IMR-90 (cell line): ENCODE measurements around the gene CELSR1. TPM values are rescaled to one million over a fixed set of nuclear protein-coding genes. Genes with fewer than 3 reads are reported as not detected.

Experiments used
- ATAC-seq: fragments of 200-7000 bp; cut with Tn5 transposase; 2 replicates; pipeline ENCODE4 v1.9.1; 2020; ENCODE audit warnings: low read depth, mild to moderate bottlenecking, moderate library complexity
- BruUV-seq: library from RNA; stranded (reverse); fragments of 400-500 nt; replicated peaks from 2 replicates; lab custom pipeline; 2021; lab: Mats Ljungman, UMichigan
- CTCF ChIA-PET: fragments of 300-600 bp; formaldehyde crosslinking; extraction: SDS; loops from one replicate; lab custom pipeline; 2021; ENCODE audit warnings: antibody characterized with exemption; lab: Yijun Ruan, JAX
- POLR2A ChIA-PET: fragments of 300-600 bp; sonication (Branson Sonifier 250); formaldehyde crosslinking; loops from one replicate; lab custom pipeline; 2022; ENCODE audit warnings: antibody characterized with exemption; ENCODE audit not compliant: unreplicated experiment; lab: Charles Lee
- DNase-seq: peaks from one replicate; pipeline ENCODE4 v3.0.0; 2013
- H2AFZ ChIP-seq: replicated peaks from 2 replicates; pipeline ENCODE3; 2013; ENCODE audit warnings: low read length, mild to moderate bottlenecking; ENCODE audit not compliant: poor library complexity
- H2AK5ac ChIP-seq: 2 replicates; pipeline ENCODE4 v1.6.1; 2013; ENCODE audit warnings: low read depth, low read length, inconsistent platforms
- H2AK9ac ChIP-seq: replicated peaks from 2 replicates; pipeline ENCODE3; 2013; ENCODE audit warnings: mild to moderate bottlenecking, low read depth, low read length, moderate library complexity; ENCODE audit not compliant: poor library complexity
- H2BK120ac ChIP-seq: 2 replicates; pipeline ENCODE4 v1.6.1; 2013; ENCODE audit warnings: low read depth, low read length, inconsistent platforms
- H2BK15ac ChIP-seq: 3 replicates; pipeline ENCODE4 v1.6.1; 2013; ENCODE audit warnings: low read depth, low read length, inconsistent platforms
- H2BK20ac ChIP-seq: 2 replicates; pipeline ENCODE4 v1.6.1; 2013; ENCODE audit warnings: low read depth, mild to moderate bottlenecking, inconsistent platforms, low read length, moderate library complexity
- H2BK5ac ChIP-seq: 2 replicates; pipeline ENCODE4 v1.6.1; 2013; ENCODE audit warnings: mild to moderate bottlenecking, low read depth, low read length, inconsistent platforms; ENCODE audit not compliant: poor library complexity, severe bottlenecking
- H3K14ac ChIP-seq: replicated peaks from 2 replicates; pipeline ENCODE4 v1.6.1; 2013; ENCODE audit warnings: low read depth, low read length, inconsistent platforms
- H3K18ac ChIP-seq: 2 replicates; pipeline ENCODE4 v1.6.1; 2013; ENCODE audit warnings: low read depth, low read length, control low read depth
- H3K23ac ChIP-seq: 2 replicates; pipeline ENCODE4 v1.6.1; 2013; ENCODE audit warnings: low read depth, low read length, inconsistent platforms
- H3K27ac ChIP-seq: 2 replicates; pipeline ENCODE4 v1.5.1; 2013; ENCODE audit warnings: mild to moderate bottlenecking, control low read depth, low read length; ENCODE audit not compliant: insufficient read depth
- H3K27me3 ChIP-seq: 2 replicates; pipeline ENCODE4 v1.6.1; 2013; ENCODE audit warnings: low read length; ENCODE audit not compliant: control insufficient read depth, insufficient read depth
- H3K36me3 ChIP-seq: 2 replicates; pipeline ENCODE4 v1.6.1; 2013; ENCODE audit warnings: low read length, mixed read lengths; ENCODE audit not compliant: control insufficient read depth, insufficient read depth
- H3K4ac ChIP-seq: 2 replicates; pipeline ENCODE4 v1.6.1; 2013; ENCODE audit warnings: low read depth, low read length, inconsistent platforms
- H3K4me1 ChIP-seq: 2 replicates; pipeline ENCODE4 v1.6.1; 2013; ENCODE audit warnings: low read length, mixed read lengths; ENCODE audit not compliant: control insufficient read depth, insufficient read depth
- H3K4me2 ChIP-seq: 2 replicates; pipeline ENCODE4 v1.6.1; 2013; ENCODE audit warnings: low read depth, mild to moderate bottlenecking, control low read depth, low read length, moderate library complexity
- H3K4me3 ChIP-seq: 2 replicates; pipeline ENCODE4 v1.5.1; 2013; ENCODE audit warnings: low read depth, mild to moderate bottlenecking, control low read depth, low read length, moderate library complexity; ENCODE audit not compliant: insufficient read depth
- H3K56ac ChIP-seq: 2 replicates; pipeline ENCODE4 v1.6.1; 2013; ENCODE audit warnings: low read length, inconsistent platforms; ENCODE audit not compliant: insufficient read depth; ENCODE audit errors: extremely low read depth
- H3K79me1 ChIP-seq, 2 experiments: 2 replicates each; pipeline ENCODE4 v1.6.1; 2013; ENCODE audit warnings: low read length in 2 of 2, inconsistent platforms in 1 of 2, low read depth in 1 of 2
- H3K9ac ChIP-seq: 2 replicates; pipeline ENCODE4 v1.6.1; 2013; ENCODE audit warnings: low read depth, low read length, control low read depth
- H3K9me1 ChIP-seq: 2 replicates; pipeline ENCODE4 v1.6.1; 2013; ENCODE audit warnings: low read length, inconsistent platforms; ENCODE audit not compliant: insufficient read depth
- H3K9me3 ChIP-seq: 2 replicates; pipeline ENCODE4 v1.6.1; 2013; ENCODE audit warnings: low read length; ENCODE audit not compliant: control insufficient read depth, insufficient read depth
- H4K20me1 ChIP-seq: 2 replicates; pipeline ENCODE4 v1.6.1; 2013; ENCODE audit warnings: low read length, inconsistent platforms; ENCODE audit not compliant: insufficient read depth
- H4K5ac ChIP-seq: 2 replicates; pipeline ENCODE4 v1.6.1; 2013; ENCODE audit warnings: mild to moderate bottlenecking, low read depth, low read length, control low read depth
- H4K8ac ChIP-seq, 2 experiments: 2 replicates each; pipeline ENCODE4 v1.6.1; 2013; ENCODE audit warnings: low read depth in 2 of 2, low read length in 2 of 2, control low read depth in 1 of 2, inconsistent platforms in 1 of 2
- H4K91ac ChIP-seq: 2 replicates; pipeline ENCODE4 v1.6.1; 2013; ENCODE audit warnings: low read depth, low read length, inconsistent platforms; ENCODE audit not compliant: insufficient read depth
- BHLHE40 ChIP-seq: fragments of 150-350 bp; IDR thresholded peaks from 2 replicates; pipeline ENCODE4 v1.6.1; 2016; ENCODE audit warnings: mild to moderate bottlenecking, low read depth, low read length
- CEBPB ChIP-seq: IDR thresholded peaks from 2 replicates; pipeline ENCODE4 v1.6.1; 2012; ENCODE audit warnings: low read depth, low read length, improper control_type of control experiment
- CHD1 ChIP-seq: IDR thresholded peaks from 2 replicates; pipeline ENCODE4 v1.6.1; 2012; ENCODE audit warnings: low read depth, low read length, improper control_type of control experiment
- MAFK ChIP-seq: IDR thresholded peaks from 2 replicates; pipeline ENCODE4 v1.6.1; 2012; ENCODE audit warnings: low read depth, low read length, improper control_type of control experiment
- WGBS, 2 experiments: methylation state at CpG; one replicate each; pipeline versions ENCODE4 v1.1.5 to v1.1.7; 2013; ENCODE audit warnings: missing lambda C conversion rate in 2 of 2; ENCODE audit not compliant: insufficient read length in 1 of 2; ENCODE audit errors: extremely low coverage in 2 of 2; 5-methylcytosine and 5-hydroxymethylcytosine counted together
- dilution Hi-C: fragments of 300-500 bp; cut with HindIII; formaldehyde crosslinking; loops from one replicate; pipeline ENCODE4 v1.14.3; 2018; ENCODE audit warnings: low sequenced_read_pairs; ENCODE audit not compliant: unreplicated experiment
- in situ Hi-C: fragments of 300-500 bp; cut with MboI; formaldehyde crosslinking; loops from 3 replicates; pipeline ENCODE4 v1.14.3; 2019; ENCODE audit warnings: low sequenced_read_pairs, inconsistent platforms, mixed read lengths
- intact Hi-C: fragments of 100-400 bp; cut with micrococcal nuclease; formaldehyde crosslinking; loops from 2 replicates; pipeline ENCODE4 v1.10.0; 2022
- polyA plus RNA-seq, 3 experiments: library from polyadenylated mRNA; depleted of rRNA; stranded (reverse); fragments of >200 nt; gene quantifications; 2 replicates each; pipeline ENCODE4 v1.2.3, GENCODE V29; 2012; ENCODE audit warnings: low replicate concordance in 1 of 3
- total RNA-seq: library from RNA; depleted of rRNA; stranded (reverse); fragments of >200 nt; gene quantifications from 2 replicates; pipeline ENCODE4 v1.2.3, GENCODE V29; 2012
- TF ChIP-seq, protein P1 (sequence below): fragments of 150-350 bp; IDR thresholded peaks from 2 replicates; pipeline ENCODE4 v1.6.1; 2016; ENCODE audit warnings: low read depth, mild to moderate bottlenecking, low read length, moderate library complexity, borderline replicate concordance
- TF ChIP-seq, protein P2 (sequence below): conservative IDR thresholded peaks from 2 replicates; pipeline ENCODE4 v1.5.1; 2012; ENCODE audit warnings: mild to moderate bottlenecking, low read depth, low read length, improper control_type of control experiment
- TF ChIP-seq, protein P3 (sequence below): fragments of 150-350 bp; IDR thresholded peaks from 2 replicates; pipeline ENCODE4 v1.6.1; 2017; ENCODE audit warnings: mild to moderate bottlenecking, antibody characterized with exemption, low read length, low read depth

The CELSR1 gene
- total and polyA plus RNA-seq, 2 of the 4 experiments (the other 2 are of a cell fraction) = 0.36 to 0.82 TPM

DNA sequence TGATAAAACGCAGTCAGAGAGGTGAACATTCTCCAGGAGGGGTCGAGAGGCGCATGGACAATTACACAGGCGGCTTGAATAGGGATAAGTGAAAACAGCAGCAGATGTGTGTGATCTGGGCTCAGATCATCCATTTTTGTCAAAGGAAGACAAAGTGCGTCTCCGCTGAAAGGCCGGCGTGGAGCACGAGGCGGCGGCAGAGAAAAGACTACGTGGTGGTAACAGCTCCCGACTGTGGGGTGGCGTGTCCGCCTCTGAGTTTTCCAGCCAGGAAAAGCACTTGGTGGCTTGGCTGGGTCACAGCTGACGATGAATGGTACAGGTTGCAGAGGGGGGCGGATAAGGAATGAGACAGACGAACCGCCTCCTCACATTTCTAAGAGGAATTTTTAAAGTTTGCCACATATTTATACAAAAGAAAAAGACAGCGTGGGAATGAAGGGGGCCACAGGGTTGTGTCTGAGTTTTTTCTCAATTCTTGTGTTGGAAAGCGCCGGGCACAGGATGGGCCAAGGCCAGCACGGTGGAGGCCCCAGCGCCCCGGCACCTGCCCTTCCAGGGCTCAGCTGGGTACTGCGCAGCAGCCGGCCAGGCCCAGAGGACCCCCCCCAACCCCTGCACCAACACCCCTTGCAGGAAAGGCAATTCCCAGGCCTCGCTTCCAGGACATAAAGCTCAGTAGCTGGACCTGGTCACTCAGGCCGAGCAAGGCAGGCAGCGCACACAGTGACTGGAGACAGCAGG lies 121.5 kb downstream of the CELSR1 start:
- Histone ChIP-seq H3K4me3 (no peak overlapping the region), H3K79me1 (no peaks in the 10 kb centered on the region), H2BK5ac (no peak overlapping the region), H2AK5ac (no peak overlapping the region), H3K9me1 (peaks cover 5% of the 10 kb centered on the region), H3K23ac (no peak overlapping the region), H4K8ac (no peak overlapping the region), H3K4me2 (no peak overlapping the region), H3K36me3 (no peaks in the 10 kb centered on the region), H3K27me3 (peaks cover 45% of the 10 kb centered on the region), H2BK15ac (no peak overlapping the region), H3K4me1 (no peaks in the 10 kb centered on the region), H3K18ac (no peak overlapping the region), H3K27ac (no peak overlapping the region), H3K9me3 (peaks cover 4% of the 10 kb centered on the region), H2AFZ (no peak overlapping the region), H3K9ac (no peak overlapping the region), H4K91ac (no peak overlapping the region), H2AK9ac (no peak overlapping the region), H4K5ac (no peak overlapping the region), H3K56ac (no peak overlapping the region), H3K14ac (no peak overlapping the region), H2BK20ac (no peak overlapping the region), H2BK120ac (no peak overlapping the region), H4K20me1 (no peaks in the 10 kb centered on the region), H3K4ac (no peak overlapping the region)
- TF ChIP-seq BHLHE40 (no peak), CHD1 (no peak), MAFK (no peak), CEBPB (no peak)
- TF ChIP-seq, protein P1, sequence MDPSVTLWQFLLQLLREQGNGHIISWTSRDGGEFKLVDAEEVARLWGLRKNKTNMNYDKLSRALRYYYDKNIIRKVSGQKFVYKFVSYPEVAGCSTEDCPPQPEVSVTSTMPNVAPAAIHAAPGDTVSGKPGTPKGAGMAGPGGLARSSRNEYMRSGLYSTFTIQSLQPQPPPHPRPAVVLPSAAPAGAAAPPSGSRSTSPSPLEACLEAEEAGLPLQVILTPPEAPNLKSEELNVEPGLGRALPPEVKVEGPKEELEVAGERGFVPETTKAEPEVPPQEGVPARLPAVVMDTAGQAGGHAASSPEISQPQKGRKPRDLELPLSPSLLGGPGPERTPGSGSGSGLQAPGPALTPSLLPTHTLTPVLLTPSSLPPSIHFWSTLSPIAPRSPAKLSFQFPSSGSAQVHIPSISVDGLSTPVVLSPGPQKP = no peak
- TF ChIP-seq, protein P2, sequence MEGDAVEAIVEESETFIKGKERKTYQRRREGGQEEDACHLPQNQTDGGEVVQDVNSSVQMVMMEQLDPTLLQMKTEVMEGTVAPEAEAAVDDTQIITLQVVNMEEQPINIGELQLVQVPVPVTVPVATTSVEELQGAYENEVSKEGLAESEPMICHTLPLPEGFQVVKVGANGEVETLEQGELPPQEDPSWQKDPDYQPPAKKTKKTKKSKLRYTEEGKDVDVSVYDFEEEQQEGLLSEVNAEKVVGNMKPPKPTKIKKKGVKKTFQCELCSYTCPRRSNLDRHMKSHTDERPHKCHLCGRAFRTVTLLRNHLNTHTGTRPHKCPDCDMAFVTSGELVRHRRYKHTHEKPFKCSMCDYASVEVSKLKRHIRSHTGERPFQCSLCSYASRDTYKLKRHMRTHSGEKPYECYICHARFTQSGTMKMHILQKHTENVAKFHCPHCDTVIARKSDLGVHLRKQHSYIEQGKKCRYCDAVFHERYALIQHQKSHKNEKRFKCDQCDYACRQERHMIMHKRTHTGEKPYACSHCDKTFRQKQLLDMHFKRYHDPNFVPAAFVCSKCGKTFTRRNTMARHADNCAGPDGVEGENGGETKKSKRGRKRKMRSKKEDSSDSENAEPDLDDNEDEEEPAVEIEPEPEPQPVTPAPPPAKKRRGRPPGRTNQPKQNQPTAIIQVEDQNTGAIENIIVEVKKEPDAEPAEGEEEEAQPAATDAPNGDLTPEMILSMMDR = no peak
- TF ChIP-seq, protein P3, sequence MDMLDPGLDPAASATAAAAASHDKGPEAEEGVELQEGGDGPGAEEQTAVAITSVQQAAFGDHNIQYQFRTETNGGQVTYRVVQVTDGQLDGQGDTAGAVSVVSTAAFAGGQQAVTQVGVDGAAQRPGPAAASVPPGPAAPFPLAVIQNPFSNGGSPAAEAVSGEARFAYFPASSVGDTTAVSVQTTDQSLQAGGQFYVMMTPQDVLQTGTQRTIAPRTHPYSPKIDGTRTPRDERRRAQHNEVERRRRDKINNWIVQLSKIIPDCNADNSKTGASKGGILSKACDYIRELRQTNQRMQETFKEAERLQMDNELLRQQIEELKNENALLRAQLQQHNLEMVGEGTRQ = no peak
- in situ Hi-C loops (no loop called here), intact Hi-C loops (no loop called here), dilution Hi-C loops (no loop called here)
- DNase-seq (peak; percentile 35), ATAC-seq (peak; percentile 29; the same call in 1 of the 2 replicates)
- no TSS peak for BruUV-seq
- ChIA-PET CTCF (no interaction called here), POLR2A (no interaction called here)
- 10% methylated on average over 18 of the region's 30 CpGs; no CpG with 5 or more reads in 1 of the 2 experiments for WGBS, 2 experiments
